Memory B cell (primary cell): ENCODE measurements around the gene EIF4EBP2.

Source experiments
- ATAC-seq: fragments of 150-1000 bp; cut with Tn5 transposase; 2 replicates; pipeline ENCODE4 v1.10.0; 2021; ENCODE audit warnings: low read depth, mild to moderate bottlenecking, moderate library complexity
- DNase-seq, 2 donors: peaks; one replicate each; pipeline ENCODE4 v3.0.0; 2022; ENCODE audit warnings: low spot score in 2 of 2
- H3K27ac Mint-ChIP-seq: one replicate; pipeline ENCODE4 v1.8.0; 2022; ENCODE audit warnings: mild to moderate bottlenecking, moderate library complexity, mixed read lengths
- H3K27me3 Mint-ChIP-seq: one replicate; pipeline ENCODE4 v1.8.0; 2022; ENCODE audit warnings: mixed read lengths
- H3K36me3 Mint-ChIP-seq: one replicate; pipeline ENCODE4 v1.8.0; 2022; ENCODE audit warnings: mild to moderate bottlenecking, mixed read lengths
- H3K4me1 Mint-ChIP-seq: one replicate; pipeline ENCODE4 v1.8.0; 2022; ENCODE audit warnings: mixed read lengths
- H3K4me3 Mint-ChIP-seq: one replicate; pipeline ENCODE4 v1.8.0; 2022; ENCODE audit warnings: mild to moderate bottlenecking, moderate library complexity, mixed read lengths
- H3K9me3 Mint-ChIP-seq: one replicate; pipeline ENCODE4 v1.8.0; 2022; ENCODE audit warnings: mixed read lengths

Gene EIF4EBP2

DNA sequence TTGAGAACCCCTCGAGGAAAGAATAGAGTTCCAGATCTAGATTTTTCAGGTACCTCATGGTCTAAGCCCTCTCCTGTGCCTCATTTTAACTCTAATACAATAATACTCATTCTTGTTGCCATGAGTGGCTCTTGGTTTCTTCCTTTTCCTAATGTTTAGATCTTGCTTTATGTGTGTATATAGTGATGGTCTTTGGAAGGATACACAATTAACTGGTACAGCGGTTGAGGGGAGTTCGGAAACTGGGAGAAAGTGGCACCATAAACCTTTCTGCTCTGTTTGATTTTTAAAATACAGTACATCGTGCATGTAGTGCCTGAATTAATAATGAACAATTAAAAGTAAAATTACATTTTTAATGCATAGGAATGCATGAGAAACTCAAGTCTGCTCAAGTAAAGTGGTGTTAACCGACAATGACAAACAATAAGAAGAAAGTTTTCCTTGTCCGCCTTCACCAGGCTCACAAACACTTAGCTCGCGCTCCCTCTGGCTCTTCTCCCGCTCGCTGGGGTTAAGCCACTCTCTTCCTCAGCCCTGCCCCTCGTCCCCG lies 386 bp upstream of the EIF4EBP2 start:
- peaks cover 2% of the 10 kb centered on the region for H3K36me3 Mint-ChIP-seq
- ATAC-seq (no peak), DNase-seq (no peak)
- peak overlapping the region; percentile 90 for H3K27ac Mint-ChIP-seq
- H3K9me3 Mint-ChIP-seq = no peaks in the 10 kb centered on the region
- no peaks in the 10 kb centered on the region for H3K27me3 Mint-ChIP-seq
- H3K4me1 Mint-ChIP-seq = peaks cover 29% of the 10 kb centered on the region
- H3K4me3 Mint-ChIP-seq = peak overlapping the region; percentile 96

DNA sequence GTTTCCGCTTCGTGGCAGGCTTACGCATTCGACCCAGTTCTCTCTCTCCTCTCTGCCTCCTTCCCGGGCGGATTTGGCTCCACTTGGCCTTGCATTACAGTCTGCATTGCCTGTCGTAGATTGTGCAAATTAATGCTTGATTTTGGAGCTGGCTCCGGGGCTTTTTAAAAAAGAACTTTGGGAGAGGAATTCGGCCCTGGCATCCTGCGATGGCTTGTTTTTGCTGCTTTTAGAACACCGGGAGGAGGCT lies 767 bp downstream of the EIF4EBP2 start:
- H3K27me3 Mint-ChIP-seq = no peaks in the 10 kb centered on the region
- H3K36me3 Mint-ChIP-seq = peaks cover 6% of the 10 kb centered on the region
- ATAC-seq = no peak
- DNase-seq = no peak
- peaks cover 34% of the 10 kb centered on the region for H3K4me1 Mint-ChIP-seq
- peak overlapping the region; percentile 96 for H3K4me3 Mint-ChIP-seq
- H3K27ac Mint-ChIP-seq = peak overlapping the region; percentile 90
- no peaks in the 10 kb centered on the region for H3K9me3 Mint-ChIP-seq

DNA sequence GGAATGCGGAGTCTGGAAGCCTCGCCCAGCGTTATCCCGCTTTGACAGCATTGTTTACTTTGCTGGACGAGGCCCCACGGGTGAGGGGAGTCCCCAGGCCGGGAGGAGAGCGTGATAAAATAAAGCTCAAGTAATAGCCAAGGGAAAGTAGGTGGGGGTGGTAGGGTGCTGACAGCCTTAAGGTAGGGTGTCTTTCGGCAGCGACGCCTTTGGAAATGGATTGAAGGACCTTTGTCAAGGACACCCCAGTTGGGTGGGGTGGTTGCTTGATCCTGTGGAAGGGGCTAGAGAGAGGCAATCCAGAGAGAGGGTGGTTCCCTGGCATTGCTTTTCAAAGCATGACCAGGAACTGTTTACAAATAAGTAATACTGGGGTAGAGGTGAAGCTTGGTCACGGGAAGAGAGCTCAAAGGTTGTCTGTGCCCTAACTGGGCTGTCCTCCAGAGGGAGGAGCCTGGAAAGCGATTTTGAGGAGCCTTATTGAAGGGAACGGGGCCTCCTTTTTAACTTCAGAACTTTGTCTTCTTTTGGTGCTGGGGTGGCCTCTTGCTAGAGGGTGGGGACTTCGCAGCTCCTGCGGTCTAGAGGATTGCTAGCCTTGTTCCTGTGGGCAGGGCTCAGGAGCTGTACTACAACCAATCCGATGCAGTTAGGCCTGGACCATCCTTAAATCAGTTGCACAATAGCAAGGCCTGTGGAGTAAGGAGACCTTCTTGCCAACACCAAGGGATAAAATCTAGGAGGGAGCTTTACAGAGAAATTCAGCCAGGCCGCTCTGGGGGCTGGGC lies 1.3 kb downstream of the EIF4EBP2 start:
- peaks cover 8% of the 10 kb centered on the region for H3K36me3 Mint-ChIP-seq
- peaks cover 36% of the 10 kb centered on the region for H3K4me1 Mint-ChIP-seq
- no peaks in the 10 kb centered on the region for H3K27me3 Mint-ChIP-seq
- no peaks in the 10 kb centered on the region for H3K9me3 Mint-ChIP-seq
- peak overlapping the region; percentile 90 for H3K27ac Mint-ChIP-seq
- ATAC-seq (no peak), DNase-seq (no peak)
- H3K4me3 Mint-ChIP-seq = peak overlapping the region; percentile 96

DNA sequence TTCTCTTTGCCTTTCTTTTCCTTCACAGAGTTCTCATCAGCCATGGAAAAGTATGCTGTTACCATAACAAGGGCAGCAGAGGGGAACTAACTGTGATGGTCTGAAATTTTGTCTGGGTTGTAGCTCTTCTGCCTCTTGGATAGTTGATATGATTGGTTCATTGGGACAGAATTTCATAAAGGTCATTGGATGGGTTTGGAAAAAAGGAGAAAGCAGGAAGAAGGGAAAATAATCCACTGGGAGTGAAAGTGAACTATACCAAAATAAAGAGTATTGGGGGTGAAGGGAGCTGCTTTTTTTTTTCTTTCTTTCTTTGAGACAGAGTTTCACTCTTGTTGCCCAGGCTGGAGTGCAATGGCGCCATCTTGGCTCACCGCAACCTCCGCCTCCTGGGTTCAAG lies 5.8 kb downstream of the EIF4EBP2 start:
- Mint-ChIP-seq H3K36me3 (peaks cover 10% of the 10 kb centered on the region), H3K4me3 (no peak overlapping the region), H3K9me3 (no peaks in the 10 kb centered on the region), H3K4me1 (peaks cover 30% of the 10 kb centered on the region), H3K27ac (no peak overlapping the region), H3K27me3 (no peaks in the 10 kb centered on the region)
- ATAC-seq (no peak), DNase-seq (no peak)

GRCh38 chr10:70410608-70411007 lies 6.7 kb downstream of the EIF4EBP2 start:
- ATAC-seq = no peak
- no peak for DNase-seq
- no peaks in the 10 kb centered on the region for H3K9me3 Mint-ChIP-seq
- peak overlapping the region; percentile 11 for H3K27ac Mint-ChIP-seq
- peaks cover 13% of the 10 kb centered on the region for H3K36me3 Mint-ChIP-seq
- peaks cover 26% of the 10 kb centered on the region for H3K4me1 Mint-ChIP-seq
- H3K4me3 Mint-ChIP-seq = no peak overlapping the region
- H3K27me3 Mint-ChIP-seq = no peaks in the 10 kb centered on the region

GRCh38 chr10:70412356-70412755 lies 8.4 kb downstream of the EIF4EBP2 start:
- peaks cover 15% of the 10 kb centered on the region for H3K36me3 Mint-ChIP-seq
- DNase-seq = no peak
- ATAC-seq = no peak
- no peaks in the 10 kb centered on the region for H3K27me3 Mint-ChIP-seq
- H3K4me1 Mint-ChIP-seq = peaks cover 25% of the 10 kb centered on the region
- H3K27ac Mint-ChIP-seq = no peak overlapping the region
- no peak overlapping the region for H3K4me3 Mint-ChIP-seq
- no peaks in the 10 kb centered on the region for H3K9me3 Mint-ChIP-seq

GRCh38 chr10:70417568-70417967 lies 13.6 kb downstream of the EIF4EBP2 start:
- no peak for ATAC-seq
- peak overlapping the region; percentile 5 for H3K27ac Mint-ChIP-seq
- H3K9me3 Mint-ChIP-seq = no peaks in the 10 kb centered on the region
- H3K4me3 Mint-ChIP-seq = no peak overlapping the region
- H3K27me3 Mint-ChIP-seq = no peaks in the 10 kb centered on the region
- peaks cover 13% of the 10 kb centered on the region for H3K4me1 Mint-ChIP-seq
- DNase-seq = no peak
- peaks cover 23% of the 10 kb centered on the region for H3K36me3 Mint-ChIP-seq

- Mint-ChIP-seq H3K36me3 (peaks cover 27% of the 10 kb centered on the region), H3K27me3 (no peaks in the 10 kb centered on the region), H3K9me3 (no peaks in the 10 kb centered on the region), H3K27ac (no peak overlapping the region), H3K4me1 (peaks cover 13% of the 10 kb centered on the region), H3K4me3 (no peak overlapping the region)
- DNase-seq (no peak), ATAC-seq (no peak)
These were observed 14.3 kb downstream of the EIF4EBP2 start for GRCh38 chr10:70418229-70418628.

DNA sequence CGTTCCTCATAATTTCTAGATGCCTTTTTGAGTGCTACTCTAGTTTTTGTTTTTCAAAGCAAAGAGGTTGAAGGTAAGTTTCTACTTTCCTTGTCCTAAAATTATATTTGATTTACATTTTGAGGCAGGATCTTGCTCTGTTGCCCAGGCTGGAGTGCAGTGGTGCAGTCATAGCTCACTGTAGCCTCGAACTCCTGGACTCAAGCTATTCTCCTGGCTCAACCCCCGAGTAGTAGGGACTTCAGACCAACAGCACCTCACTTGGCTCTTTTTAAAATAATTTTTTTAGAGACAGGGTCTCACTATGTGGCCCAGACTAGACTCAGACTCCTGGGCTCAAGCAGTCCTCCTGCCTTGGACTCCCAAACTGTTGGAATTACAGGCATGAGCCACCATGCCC lies 14.8 kb downstream of the EIF4EBP2 start:
- H3K27me3 Mint-ChIP-seq = no peaks in the 10 kb centered on the region
- no peak overlapping the region for H3K27ac Mint-ChIP-seq
- peaks cover 13% of the 10 kb centered on the region for H3K4me1 Mint-ChIP-seq
- H3K9me3 Mint-ChIP-seq = no peaks in the 10 kb centered on the region
- DNase-seq (no peak), ATAC-seq (no peak)
- H3K4me3 Mint-ChIP-seq = no peak overlapping the region
- peaks cover 30% of the 10 kb centered on the region for H3K36me3 Mint-ChIP-seq

- H3K9me3 Mint-ChIP-seq = no peaks in the 10 kb centered on the region
- no peaks in the 10 kb centered on the region for H3K27me3 Mint-ChIP-seq
- no peaks in the 10 kb centered on the region for H3K4me1 Mint-ChIP-seq
- no peak overlapping the region for H3K27ac Mint-ChIP-seq
- no peak overlapping the region for H3K4me3 Mint-ChIP-seq
- H3K36me3 Mint-ChIP-seq = peaks cover 35% of the 10 kb centered on the region
- DNase-seq = no peak
- no peak for ATAC-seq
These were observed 20.4 kb downstream of the EIF4EBP2 start for GRCh38 chr10:70424320-70424719.

DNA sequence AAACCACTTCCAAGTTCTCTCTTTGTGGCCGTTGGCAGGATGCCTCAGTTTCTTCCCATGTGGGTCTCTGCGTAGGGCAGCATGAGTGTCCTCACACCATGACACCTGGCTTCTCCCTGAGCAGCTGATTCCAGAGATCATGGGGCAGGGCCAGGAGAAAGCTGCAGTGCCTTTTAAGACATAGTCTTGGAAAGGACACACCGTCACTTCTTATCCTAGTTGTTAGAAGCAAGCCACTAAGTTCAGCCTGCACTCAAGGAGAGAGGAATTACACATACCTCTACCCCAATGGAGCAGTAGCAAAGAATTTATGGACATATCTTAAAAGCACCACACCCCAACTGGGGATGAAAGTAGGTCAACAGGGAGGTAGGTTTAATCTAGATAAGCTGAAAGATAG lies 21.2 kb downstream of the EIF4EBP2 start:
- H3K9me3 Mint-ChIP-seq = no peaks in the 10 kb centered on the region
- H3K4me3 Mint-ChIP-seq = no peak overlapping the region
- ATAC-seq (no peak), DNase-seq (no peak)
- H3K27ac Mint-ChIP-seq = no peak overlapping the region
- H3K27me3 Mint-ChIP-seq = no peaks in the 10 kb centered on the region
- no peaks in the 10 kb centered on the region for H3K4me1 Mint-ChIP-seq
- peaks cover 29% of the 10 kb centered on the region for H3K36me3 Mint-ChIP-seq

GRCh38 chr10:70426823-70427222 lies 22.9 kb downstream of the EIF4EBP2 start:
- Mint-ChIP-seq H3K27ac (no peak overlapping the region), H3K27me3 (no peaks in the 10 kb centered on the region), H3K4me1 (no peaks in the 10 kb centered on the region), H3K4me3 (no peak overlapping the region), H3K9me3 (no peaks in the 10 kb centered on the region), H3K36me3 (peaks cover 23% of the 10 kb centered on the region)
- DNase-seq = no peak
- ATAC-seq = no peak

DNA sequence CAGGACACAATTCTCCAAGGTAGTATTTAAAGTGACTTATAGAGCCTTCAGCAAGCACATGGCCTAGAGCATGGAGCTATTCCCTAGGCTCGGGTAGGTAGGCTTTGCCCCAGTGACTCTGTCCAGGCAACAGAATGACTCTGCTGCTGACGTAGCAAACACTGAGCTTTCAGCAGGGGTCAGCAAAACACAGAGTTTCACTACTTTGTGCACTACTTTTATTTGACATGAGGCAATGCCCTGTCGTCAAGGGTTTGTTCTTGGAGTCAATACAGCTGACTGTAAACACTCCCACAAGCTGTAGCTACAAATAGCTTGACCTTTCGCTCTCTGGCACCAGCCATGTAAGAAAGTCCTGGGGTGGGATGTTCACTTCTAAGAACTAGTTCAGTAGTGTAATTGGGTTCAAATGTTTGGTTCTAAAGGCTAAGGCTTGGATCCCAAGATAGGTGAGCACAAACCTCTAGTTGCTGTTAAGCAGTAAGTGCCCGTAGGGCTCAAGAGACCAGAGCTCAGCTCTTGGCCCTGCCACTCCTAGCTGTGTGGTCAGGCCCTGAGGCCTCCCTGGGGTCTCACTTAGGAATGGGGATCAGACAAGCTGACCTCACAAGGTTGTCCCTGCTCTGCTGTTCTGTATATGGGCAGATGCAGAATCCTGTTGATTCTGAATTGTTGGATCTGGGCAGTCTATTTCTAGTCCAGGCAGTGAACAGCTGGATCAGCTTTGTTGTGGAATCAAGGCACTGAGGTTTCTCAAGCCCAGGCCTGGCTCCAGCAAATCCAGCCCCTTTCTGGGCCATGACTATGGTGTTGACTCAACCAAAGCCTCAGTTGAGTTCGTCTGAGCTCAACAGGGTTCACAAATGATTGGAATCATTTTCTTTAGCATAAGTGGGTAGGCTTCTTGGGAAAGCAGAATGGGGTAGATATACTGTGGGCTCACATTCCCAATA lies 26.8 kb downstream of the EIF4EBP2 start:
- H3K4me1 Mint-ChIP-seq = peaks cover 8% of the 10 kb centered on the region
- H3K27ac Mint-ChIP-seq = no peak overlapping the region
- DNase-seq (no peak), ATAC-seq (no peak)
- no peaks in the 10 kb centered on the region for H3K27me3 Mint-ChIP-seq
- H3K4me3 Mint-ChIP-seq = no peak overlapping the region
- peaks cover 4% of the 10 kb centered on the region for H3K36me3 Mint-ChIP-seq
- no peaks in the 10 kb centered on the region for H3K9me3 Mint-ChIP-seq

DNA sequence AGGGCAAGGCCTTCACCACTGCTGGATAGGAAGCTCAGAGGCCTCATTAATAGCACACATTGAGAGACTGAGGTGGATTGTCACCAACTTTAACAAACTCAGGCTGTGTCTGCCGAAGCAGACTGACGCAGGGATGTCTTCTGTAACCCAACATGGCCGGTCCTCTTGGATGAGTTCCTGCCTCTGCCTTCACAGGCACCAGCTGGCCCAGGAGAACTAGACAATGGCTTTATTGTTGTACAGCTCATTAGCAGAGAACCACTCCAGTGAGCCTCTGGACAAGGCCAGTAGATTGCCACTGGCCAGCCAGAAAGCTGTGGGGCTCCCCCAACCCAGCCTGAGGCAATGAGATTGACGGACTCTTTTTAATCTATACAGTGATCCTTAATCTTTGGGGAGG lies 28.2 kb downstream of the EIF4EBP2 start:
- Mint-ChIP-seq H3K27me3 (no peaks in the 10 kb centered on the region), H3K9me3 (no peaks in the 10 kb centered on the region), H3K4me1 (peaks cover 8% of the 10 kb centered on the region), H3K27ac (peak overlapping the region; percentile 35), H3K4me3 (peak overlapping the region; percentile 17), H3K36me3 (peaks cover 4% of the 10 kb centered on the region)
- ATAC-seq (no peak), DNase-seq (no peak)
